ENCODE data around the gene PAPPA2.

Gene PAPPA2

GRCh38 chr1:176854758-176855745 lies 392.1 kb downstream of the PAPPA2 start:
- DNase-seq (ENCODE audit: low spot score), result no peak

- peak; percentile 62 for DNase-seq (ENCODE audit: low spot score)
These were observed 394.7 kb downstream of the PAPPA2 start for GRCh38 chr1:176857632-176858031.

GRCh38 chr1:176858433-176858916 lies 395.5 kb downstream of the PAPPA2 start:
- no peak for DNase-seq (ENCODE audit: low spot score)

- DNase-seq (ENCODE audit: low spot score), result no peak
These were observed 400.6 kb downstream of the PAPPA2 start for GRCh38 chr1:176863613-176864012.

GRCh38 chr1:176864211-176864610 lies 401.2 kb downstream of the PAPPA2 start:
- DNase-seq (ENCODE audit: low spot score), result no peak

GRCh38 chr1:176866011-176866714 lies 403.2 kb downstream of the PAPPA2 start:
- DNase-seq (ENCODE audit: low spot score), result peak; percentile 80

GRCh38 chr1:176869577-176869976 lies 406.6 kb downstream of the PAPPA2 start:
- DNase-seq (ENCODE audit: low spot score), result no peak

- no peak for DNase-seq (ENCODE audit: low spot score)
These were observed 414.1 kb downstream of the PAPPA2 start for GRCh38 chr1:176876966-176877515.

- no peak for DNase-seq (ENCODE audit: low spot score)
These were observed 414.6 kb downstream of the PAPPA2 start for GRCh38 chr1:176877557-176877956.

GRCh38 chr1:176878750-176879536 lies 416.0 kb downstream of the PAPPA2 start:
- no peak for DNase-seq (ENCODE audit: low spot score)

GRCh38 chr1:176879784-176880620 lies 417.0 kb downstream of the PAPPA2 start:
- DNase-seq (ENCODE audit: low spot score), result no peak

- peak; percentile 88 for DNase-seq (ENCODE audit: low spot score)
These were observed 418.1 kb downstream of the PAPPA2 start for GRCh38 chr1:176880955-176881595.

GRCh38 chr1:176884286-176884685 lies 421.3 kb downstream of the PAPPA2 start:
- no peak for DNase-seq (ENCODE audit: low spot score)

GRCh38 chr1:176884911-176885310 lies 421.9 kb downstream of the PAPPA2 start:
- DNase-seq (ENCODE audit: low spot score), result no peak

- DNase-seq (ENCODE audit: low spot score), result no peak
These were observed 422.4 kb downstream of the PAPPA2 start for GRCh38 chr1:176885341-176885740.

GRCh38 chr1:176885751-176886150 lies 422.8 kb downstream of the PAPPA2 start:
- DNase-seq (ENCODE audit: low spot score), result peak; percentile 43

- DNase-seq (ENCODE audit: low spot score), result no peak
These were observed 425.6 kb downstream of the PAPPA2 start for GRCh38 chr1:176888471-176889032.

- no peak for DNase-seq (ENCODE audit: low spot score)
These were observed 430.8 kb downstream of the PAPPA2 start for GRCh38 chr1:176893625-176894352.

GRCh38 chr1:176894450-176894849 lies 431.5 kb downstream of the PAPPA2 start:
- DNase-seq (ENCODE audit: low spot score), result no peak
